ENCODE measurements around the gene AGBL4. TPM values are rescaled to one million over a fixed set of nuclear protein-coding genes. Genes with fewer than 3 reads are reported as not detected.

The AGBL4 gene
- polyA plus RNA-seq, 1 donor (not counting 4 experiments of a cell fraction or from before 2014, with no cell fraction given), result not detected

DNA sequence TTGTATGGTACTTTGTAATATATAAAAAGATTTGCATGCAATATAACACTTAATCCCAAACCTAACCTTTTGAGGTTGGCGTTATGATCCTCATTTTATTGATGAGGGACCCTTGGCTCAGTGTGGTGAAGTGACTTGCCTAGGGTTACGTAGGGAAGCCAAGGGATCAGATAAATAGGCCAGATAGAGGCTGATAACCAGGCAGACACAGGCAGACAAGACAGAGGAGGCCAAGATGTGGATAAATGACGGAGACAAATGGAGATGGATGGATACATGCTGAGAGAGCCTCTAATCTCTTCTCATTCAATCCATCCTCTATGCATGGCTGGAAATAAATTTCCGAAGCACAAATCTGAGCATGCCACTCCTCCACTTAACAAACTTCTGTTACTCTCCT lies 1414.9 kb downstream of the AGBL4 start:
- FAIRE-seq (no peak), DNase-seq (ENCODE audit: low read depth, low spot score) (no peak)
- H3K27me3 ChIP-seq (ENCODE audit: control insufficient read depth, extremely low read depth, insufficient read depth, low read length), result no peaks in the 10 kb centered on the region
- no peaks in the 10 kb centered on the region for H4K20me1 ChIP-seq (ENCODE audit: control insufficient read depth, extremely low read depth, insufficient read depth, low read length)
- H3K36me3 ChIP-seq (ENCODE audit: control insufficient read depth in 2 of 2, extremely low read depth in 1 of 2, insufficient read depth in 2 of 2, low read length in 2 of 2), result no peaks in the 10 kb centered on the region
- dilution Hi-C loops (cut with MboI; ENCODE audit: extremely low pct_ligation_motif_present, low sequenced_read_pairs), result no loop called here
- TF ChIP-seq, protein P1, sequence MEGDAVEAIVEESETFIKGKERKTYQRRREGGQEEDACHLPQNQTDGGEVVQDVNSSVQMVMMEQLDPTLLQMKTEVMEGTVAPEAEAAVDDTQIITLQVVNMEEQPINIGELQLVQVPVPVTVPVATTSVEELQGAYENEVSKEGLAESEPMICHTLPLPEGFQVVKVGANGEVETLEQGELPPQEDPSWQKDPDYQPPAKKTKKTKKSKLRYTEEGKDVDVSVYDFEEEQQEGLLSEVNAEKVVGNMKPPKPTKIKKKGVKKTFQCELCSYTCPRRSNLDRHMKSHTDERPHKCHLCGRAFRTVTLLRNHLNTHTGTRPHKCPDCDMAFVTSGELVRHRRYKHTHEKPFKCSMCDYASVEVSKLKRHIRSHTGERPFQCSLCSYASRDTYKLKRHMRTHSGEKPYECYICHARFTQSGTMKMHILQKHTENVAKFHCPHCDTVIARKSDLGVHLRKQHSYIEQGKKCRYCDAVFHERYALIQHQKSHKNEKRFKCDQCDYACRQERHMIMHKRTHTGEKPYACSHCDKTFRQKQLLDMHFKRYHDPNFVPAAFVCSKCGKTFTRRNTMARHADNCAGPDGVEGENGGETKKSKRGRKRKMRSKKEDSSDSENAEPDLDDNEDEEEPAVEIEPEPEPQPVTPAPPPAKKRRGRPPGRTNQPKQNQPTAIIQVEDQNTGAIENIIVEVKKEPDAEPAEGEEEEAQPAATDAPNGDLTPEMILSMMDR (optimal IDR thresholded peaks at IDR 0.05 in 1 of 3, IDR thresholded peaks at IDR 0.05 in 1 of 3, conservative IDR thresholded peaks at IDR 0.05 in 1 of 3; ENCODE audit: extremely low read depth in 1 of 3, insufficient read depth in 2 of 3, low read length in 3 of 3), result no peak
- no peak for TF ChIP-seq EZH2 (IDR thresholded peaks at IDR 0.05; ENCODE audit: low read length)
- no peak overlapping the region for H3K4me3 ChIP-seq (ENCODE audit: control insufficient read depth in 2 of 3, extremely low read depth in 1 of 3, insufficient read depth in 2 of 3, low read depth in 1 of 3, low read length in 3 of 3)
- H3K9ac ChIP-seq (ENCODE audit: control insufficient read depth, extremely low read depth, insufficient read depth, low read length), result no peak overlapping the region
- no peak overlapping the region for H2AFZ ChIP-seq (ENCODE audit: control insufficient read depth, low read length)
- no peaks in the 10 kb centered on the region for H3K9me3 ChIP-seq (ENCODE audit: control insufficient read depth, low read depth, low read length)
- H3K4me2 ChIP-seq (ENCODE audit: control insufficient read depth, extremely low read depth, insufficient read depth, low read depth, low read length), result no peak overlapping the region
- no peak overlapping the region for H3K27ac ChIP-seq (ENCODE audit: control insufficient read depth, insufficient read depth, low read length)
- no peaks in the 10 kb centered on the region for H3K4me1 ChIP-seq (ENCODE audit: control insufficient read depth, extremely low read depth, insufficient read depth, low read length)
- no peaks in the 10 kb centered on the region for H3K9me1 ChIP-seq (ENCODE audit: control insufficient read depth, extremely low read depth, insufficient read depth, low read length)
- H3K79me2 ChIP-seq (ENCODE audit: control insufficient read depth, insufficient read depth, low read length), result no peaks in the 10 kb centered on the region

DNA sequence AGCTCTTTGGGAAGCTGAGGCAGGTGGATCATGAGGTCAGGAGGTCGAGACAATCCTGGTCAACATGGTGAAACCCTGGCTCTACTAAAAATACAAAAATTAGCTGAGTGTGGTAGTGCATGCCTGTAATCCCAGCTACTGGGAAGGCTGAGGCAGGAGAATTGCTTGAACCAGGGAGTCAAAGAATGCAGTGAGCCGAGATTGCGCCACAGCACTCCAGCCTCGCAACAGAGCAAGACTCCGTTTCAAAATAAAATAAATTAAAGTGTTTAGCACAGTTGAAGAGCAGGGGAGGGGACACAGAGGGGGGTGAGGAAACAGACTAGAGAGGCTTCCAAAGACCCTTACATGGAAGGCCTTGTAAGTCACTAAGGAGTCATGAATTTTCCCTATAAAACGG lies 1420.5 kb downstream of the AGBL4 start:
- no peak overlapping the region for H2AFZ ChIP-seq (ENCODE audit: control insufficient read depth, low read length)
- no peak overlapping the region for H3K27ac ChIP-seq (ENCODE audit: control insufficient read depth, insufficient read depth, low read length)
- H4K20me1 ChIP-seq (ENCODE audit: control insufficient read depth, extremely low read depth, insufficient read depth, low read length), result no peaks in the 10 kb centered on the region
- FAIRE-seq (no peak), DNase-seq (ENCODE audit: low read depth, low spot score) (no peak)
- H3K9me3 ChIP-seq (ENCODE audit: control insufficient read depth, low read depth, low read length), result no peaks in the 10 kb centered on the region
- no peak overlapping the region for H3K4me2 ChIP-seq (ENCODE audit: control insufficient read depth, extremely low read depth, insufficient read depth, low read depth, low read length)
- no peaks in the 10 kb centered on the region for H3K79me2 ChIP-seq (ENCODE audit: control insufficient read depth, insufficient read depth, low read length)
- dilution Hi-C loops (cut with MboI; ENCODE audit: extremely low pct_ligation_motif_present, low sequenced_read_pairs), result no loop called here
- TF ChIP-seq, protein P1 (optimal IDR thresholded peaks at IDR 0.05 in 1 of 3, IDR thresholded peaks at IDR 0.05 in 1 of 3, conservative IDR thresholded peaks at IDR 0.05 in 1 of 3; ENCODE audit: extremely low read depth in 1 of 3, insufficient read depth in 2 of 3, low read length in 3 of 3), result no peak
- TF ChIP-seq EZH2 (IDR thresholded peaks at IDR 0.05; ENCODE audit: low read length), result no peak
- no peaks in the 10 kb centered on the region for H3K36me3 ChIP-seq (ENCODE audit: control insufficient read depth in 2 of 2, extremely low read depth in 1 of 2, insufficient read depth in 2 of 2, low read length in 2 of 2)
- H3K9ac ChIP-seq (ENCODE audit: control insufficient read depth, extremely low read depth, insufficient read depth, low read length), result no peak overlapping the region
- H3K27me3 ChIP-seq (ENCODE audit: control insufficient read depth, extremely low read depth, insufficient read depth, low read length), result no peaks in the 10 kb centered on the region
- H3K9me1 ChIP-seq (ENCODE audit: control insufficient read depth, extremely low read depth, insufficient read depth, low read length), result no peaks in the 10 kb centered on the region
- no peaks in the 10 kb centered on the region for H3K4me1 ChIP-seq (ENCODE audit: control insufficient read depth, extremely low read depth, insufficient read depth, low read length)
- no peak overlapping the region for H3K4me3 ChIP-seq (ENCODE audit: control insufficient read depth in 2 of 3, extremely low read depth in 1 of 3, insufficient read depth in 2 of 3, low read depth in 1 of 3, low read length in 3 of 3)

Data from keratinocyte (primary cell).